IMR-90 (cell line): ENCODE results near the gene PLCB3. TPM values are rescaled to one million over a fixed set of nuclear protein-coding genes. Genes with fewer than 3 reads are reported as not detected.

Source experiments
- ATAC-seq: fragments of 200-7000 bp; cut with Tn5 transposase; 2 replicates; pipeline ENCODE4 v1.9.1; 2020; ENCODE audit warnings: low read depth, mild to moderate bottlenecking, moderate library complexity
- BruUV-seq: library from RNA; stranded (reverse); fragments of 400-500 nt; replicated peaks from 2 replicates; lab custom pipeline; 2021; lab: Mats Ljungman, UMichigan
- CTCF ChIA-PET: fragments of 300-600 bp; formaldehyde crosslinking; extraction: SDS; loops from one replicate; lab custom pipeline; 2021; ENCODE audit warnings: antibody characterized with exemption; lab: Yijun Ruan, JAX
- POLR2A ChIA-PET: fragments of 300-600 bp; sonication (Branson Sonifier 250); formaldehyde crosslinking; loops from one replicate; lab custom pipeline; 2022; ENCODE audit warnings: antibody characterized with exemption; ENCODE audit not compliant: unreplicated experiment; lab: Charles Lee
- DNase-seq: peaks from one replicate; pipeline ENCODE4 v3.0.0; 2013
- H2AFZ ChIP-seq: replicated peaks from 2 replicates; pipeline ENCODE3; 2013; ENCODE audit warnings: low read length, mild to moderate bottlenecking; ENCODE audit not compliant: poor library complexity
- H2AK5ac ChIP-seq: 2 replicates; pipeline ENCODE4 v1.6.1; 2013; ENCODE audit warnings: low read depth, low read length, inconsistent platforms
- H2AK9ac ChIP-seq: replicated peaks from 2 replicates; pipeline ENCODE3; 2013; ENCODE audit warnings: mild to moderate bottlenecking, low read depth, low read length, moderate library complexity; ENCODE audit not compliant: poor library complexity
- H2BK120ac ChIP-seq: 2 replicates; pipeline ENCODE4 v1.6.1; 2013; ENCODE audit warnings: low read depth, low read length, inconsistent platforms
- H2BK15ac ChIP-seq: 3 replicates; pipeline ENCODE4 v1.6.1; 2013; ENCODE audit warnings: low read depth, low read length, inconsistent platforms
- H2BK20ac ChIP-seq: 2 replicates; pipeline ENCODE4 v1.6.1; 2013; ENCODE audit warnings: low read depth, mild to moderate bottlenecking, inconsistent platforms, low read length, moderate library complexity
- H2BK5ac ChIP-seq: 2 replicates; pipeline ENCODE4 v1.6.1; 2013; ENCODE audit warnings: mild to moderate bottlenecking, low read depth, low read length, inconsistent platforms; ENCODE audit not compliant: poor library complexity, severe bottlenecking
- H3K14ac ChIP-seq: replicated peaks from 2 replicates; pipeline ENCODE4 v1.6.1; 2013; ENCODE audit warnings: low read depth, low read length, inconsistent platforms
- H3K18ac ChIP-seq: 2 replicates; pipeline ENCODE4 v1.6.1; 2013; ENCODE audit warnings: low read depth, low read length, control low read depth
- H3K23ac ChIP-seq: 2 replicates; pipeline ENCODE4 v1.6.1; 2013; ENCODE audit warnings: low read depth, low read length, inconsistent platforms
- H3K27ac ChIP-seq: 2 replicates; pipeline ENCODE4 v1.5.1; 2013; ENCODE audit warnings: mild to moderate bottlenecking, control low read depth, low read length; ENCODE audit not compliant: insufficient read depth
- H3K27me3 ChIP-seq: 2 replicates; pipeline ENCODE4 v1.6.1; 2013; ENCODE audit warnings: low read length; ENCODE audit not compliant: control insufficient read depth, insufficient read depth
- H3K36me3 ChIP-seq: 2 replicates; pipeline ENCODE4 v1.6.1; 2013; ENCODE audit warnings: low read length, mixed read lengths; ENCODE audit not compliant: control insufficient read depth, insufficient read depth
- H3K4ac ChIP-seq: 2 replicates; pipeline ENCODE4 v1.6.1; 2013; ENCODE audit warnings: low read depth, low read length, inconsistent platforms
- H3K4me1 ChIP-seq: 2 replicates; pipeline ENCODE4 v1.6.1; 2013; ENCODE audit warnings: low read length, mixed read lengths; ENCODE audit not compliant: control insufficient read depth, insufficient read depth
- H3K4me2 ChIP-seq: 2 replicates; pipeline ENCODE4 v1.6.1; 2013; ENCODE audit warnings: low read depth, mild to moderate bottlenecking, control low read depth, low read length, moderate library complexity
- H3K4me3 ChIP-seq: 2 replicates; pipeline ENCODE4 v1.5.1; 2013; ENCODE audit warnings: low read depth, mild to moderate bottlenecking, control low read depth, low read length, moderate library complexity; ENCODE audit not compliant: insufficient read depth
- H3K56ac ChIP-seq: 2 replicates; pipeline ENCODE4 v1.6.1; 2013; ENCODE audit warnings: low read length, inconsistent platforms; ENCODE audit not compliant: insufficient read depth; ENCODE audit errors: extremely low read depth
- H3K79me1 ChIP-seq, 2 experiments: 2 replicates each; pipeline ENCODE4 v1.6.1; 2013; ENCODE audit warnings: low read length in 2 of 2, inconsistent platforms in 1 of 2, low read depth in 1 of 2
- H3K9ac ChIP-seq: 2 replicates; pipeline ENCODE4 v1.6.1; 2013; ENCODE audit warnings: low read depth, low read length, control low read depth
- H3K9me1 ChIP-seq: 2 replicates; pipeline ENCODE4 v1.6.1; 2013; ENCODE audit warnings: low read length, inconsistent platforms; ENCODE audit not compliant: insufficient read depth
- H3K9me3 ChIP-seq: 2 replicates; pipeline ENCODE4 v1.6.1; 2013; ENCODE audit warnings: low read length; ENCODE audit not compliant: control insufficient read depth, insufficient read depth
- H4K20me1 ChIP-seq: 2 replicates; pipeline ENCODE4 v1.6.1; 2013; ENCODE audit warnings: low read length, inconsistent platforms; ENCODE audit not compliant: insufficient read depth
- H4K5ac ChIP-seq: 2 replicates; pipeline ENCODE4 v1.6.1; 2013; ENCODE audit warnings: mild to moderate bottlenecking, low read depth, low read length, control low read depth
- H4K8ac ChIP-seq, 2 experiments: 2 replicates each; pipeline ENCODE4 v1.6.1; 2013; ENCODE audit warnings: low read depth in 2 of 2, low read length in 2 of 2, control low read depth in 1 of 2, inconsistent platforms in 1 of 2
- H4K91ac ChIP-seq: 2 replicates; pipeline ENCODE4 v1.6.1; 2013; ENCODE audit warnings: low read depth, low read length, inconsistent platforms; ENCODE audit not compliant: insufficient read depth
- BHLHE40 ChIP-seq: fragments of 150-350 bp; IDR thresholded peaks from 2 replicates; pipeline ENCODE4 v1.6.1; 2016; ENCODE audit warnings: mild to moderate bottlenecking, low read depth, low read length
- CEBPB ChIP-seq: IDR thresholded peaks from 2 replicates; pipeline ENCODE4 v1.6.1; 2012; ENCODE audit warnings: low read depth, low read length, improper control_type of control experiment
- CHD1 ChIP-seq: IDR thresholded peaks from 2 replicates; pipeline ENCODE4 v1.6.1; 2012; ENCODE audit warnings: low read depth, low read length, improper control_type of control experiment
- CTCF ChIP-seq: conservative IDR thresholded peaks from 2 replicates; pipeline ENCODE4 v1.5.1; 2012; ENCODE audit warnings: mild to moderate bottlenecking, low read depth, low read length, improper control_type of control experiment
- ELK1 ChIP-seq: fragments of 150-350 bp; IDR thresholded peaks from 2 replicates; pipeline ENCODE4 v1.6.1; 2016; ENCODE audit warnings: low read depth, mild to moderate bottlenecking, low read length, moderate library complexity, borderline replicate concordance
- FOS ChIP-seq: fragments of 150-350 bp; IDR thresholded peaks from 2 replicates; pipeline ENCODE4 v1.6.1; 2016; ENCODE audit warnings: low read depth, low read length
- MAFK ChIP-seq: IDR thresholded peaks from 2 replicates; pipeline ENCODE4 v1.6.1; 2012; ENCODE audit warnings: low read depth, low read length, improper control_type of control experiment
- MAZ ChIP-seq: IDR thresholded peaks from 2 replicates; pipeline ENCODE4 v1.6.1; 2012; ENCODE audit warnings: low read depth, mild to moderate bottlenecking, low read length, improper control_type of control experiment, moderate library complexity, borderline replicate concordance
- MXI1 ChIP-seq: IDR thresholded peaks from 2 replicates; pipeline ENCODE4 v1.6.1; 2012; ENCODE audit warnings: low read depth, mild to moderate bottlenecking, low read length, moderate library complexity, borderline replicate concordance
- NFE2L2 ChIP-seq: fragments of 150-350 bp; IDR thresholded peaks from 2 replicates; pipeline ENCODE4 v1.6.1; 2016; ENCODE audit warnings: low read depth, mild to moderate bottlenecking, low read length
- POLR2A ChIP-seq: IDR thresholded peaks from 2 replicates; pipeline ENCODE4 v1.6.1; 2012; ENCODE audit warnings: mild to moderate bottlenecking, low read depth, low read length
- RAD21 ChIP-seq: IDR thresholded peaks from 2 replicates; pipeline ENCODE4 v1.6.1; 2012; ENCODE audit warnings: low read length, improper control_type of control experiment
- RCOR1 ChIP-seq: IDR thresholded peaks from 2 replicates; pipeline ENCODE4 v1.6.1; 2012; ENCODE audit warnings: mild to moderate bottlenecking, low read length, improper control_type of control experiment; ENCODE audit not compliant: insufficient replicate concordance
- RFX5 ChIP-seq: IDR thresholded peaks from 2 replicates; pipeline ENCODE4 v1.8.0; 2012; ENCODE audit warnings: low read depth, mild to moderate bottlenecking, low read length, moderate library complexity
- SMC3 ChIP-seq: fragments of 150-350 bp; IDR thresholded peaks from 2 replicates; pipeline ENCODE4 v1.6.1; 2016; ENCODE audit warnings: low read depth, mild to moderate bottlenecking, antibody characterized with exemption, low read length, moderate library complexity
- USF2 ChIP-seq: fragments of 150-350 bp; IDR thresholded peaks from 2 replicates; pipeline ENCODE4 v1.6.1; 2017; ENCODE audit warnings: mild to moderate bottlenecking, antibody characterized with exemption, low read length, low read depth
- WGBS, 2 experiments: methylation state at CpG; one replicate each; pipeline versions ENCODE4 v1.1.5 to v1.1.7; 2013; ENCODE audit warnings: missing lambda C conversion rate in 2 of 2; ENCODE audit not compliant: insufficient read length in 1 of 2; ENCODE audit errors: extremely low coverage in 2 of 2; 5-methylcytosine and 5-hydroxymethylcytosine counted together
- dilution Hi-C: fragments of 300-500 bp; cut with HindIII; formaldehyde crosslinking; loops from one replicate; pipeline ENCODE4 v1.14.3; 2018; ENCODE audit warnings: low sequenced_read_pairs; ENCODE audit not compliant: unreplicated experiment
- in situ Hi-C: fragments of 300-500 bp; cut with MboI; formaldehyde crosslinking; loops from 3 replicates; pipeline ENCODE4 v1.14.3; 2019; ENCODE audit warnings: low sequenced_read_pairs, inconsistent platforms, mixed read lengths
- intact Hi-C: fragments of 100-400 bp; cut with micrococcal nuclease; formaldehyde crosslinking; loops from 2 replicates; pipeline ENCODE4 v1.10.0; 2022
- polyA plus RNA-seq, 3 experiments: library from polyadenylated mRNA; depleted of rRNA; stranded (reverse); fragments of >200 nt; gene quantifications; 2 replicates each; pipeline ENCODE4 v1.2.3, GENCODE V29; 2012; ENCODE audit warnings: low replicate concordance in 1 of 3
- total RNA-seq: library from RNA; depleted of rRNA; stranded (reverse); fragments of >200 nt; gene quantifications from 2 replicates; pipeline ENCODE4 v1.2.3, GENCODE V29; 2012

PLCB3 gene
- total and polyA plus RNA-seq, 2 of the 4 experiments (the other 2 are of a cell fraction), result 23.9 to 24.9 TPM

GRCh38 chr11:64238076-64238475 is 13.3 kb upstream of the PLCB3 start:
- WGBS, 2 experiments, result 92% methylated on average over 2 of the region's 9 CpGs; no CpG with 5 or more reads in 1 of the 2 experiments
- H4K5ac ChIP-seq, result no peak overlapping the region
- H3K23ac ChIP-seq, result no peak overlapping the region
- H3K18ac ChIP-seq, result no peak overlapping the region
- no peak overlapping the region for H3K4me2 ChIP-seq
- no peaks in the 10 kb centered on the region for H3K27me3 ChIP-seq
- peaks cover 20% of the 10 kb centered on the region for H3K36me3 ChIP-seq
- H2BK120ac ChIP-seq, result no peak overlapping the region
- peaks cover 17% of the 10 kb centered on the region for H3K4me1 ChIP-seq
- peaks cover 30 to 47% of the 10 kb centered on the region in 2 experiments; a peak in 3 of 4 replicates for H3K79me1 ChIP-seq
- no peaks in the 10 kb centered on the region for H3K9me3 ChIP-seq
- H3K27ac ChIP-seq, result no peak overlapping the region
- no peak overlapping the region for H3K56ac ChIP-seq
- H2AFZ ChIP-seq, result no peak overlapping the region
- intact Hi-C loops, result no loop called here
- H2BK20ac ChIP-seq, result no peak overlapping the region
- no TSS peak for BruUV-seq
- POLR2A ChIA-PET, result no interaction called here
- H3K4me3 ChIP-seq, result no peak overlapping the region
- in situ Hi-C loops, result no loop called here
- peaks cover 14% of the 10 kb centered on the region for H3K9me1 ChIP-seq
- no peak overlapping the region for H3K4ac ChIP-seq
- H2BK15ac ChIP-seq, result no peak overlapping the region
- H2AK9ac ChIP-seq, result no peak overlapping the region
- no peak for DNase-seq
- H4K8ac ChIP-seq, result no peak overlapping the region
- dilution Hi-C loops, result no loop called here
- no peak overlapping the region for H3K14ac ChIP-seq
- H2AK5ac ChIP-seq, result no peak overlapping the region
- no peak overlapping the region for H2BK5ac ChIP-seq
- no peak for ATAC-seq
- no peak overlapping the region for H4K91ac ChIP-seq
- H4K20me1 ChIP-seq, result peaks cover 4% of the 10 kb centered on the region; the same call in 1 of the 2 replicates
- no peak overlapping the region for H3K9ac ChIP-seq
- CTCF ChIA-PET, result no interaction called here
- TF ChIP-seq POLR2A (no peak), CTCF (no peak), FOS (no peak), RCOR1 (no peak), MAZ (no peak), RAD21 (no peak), CHD1 (no peak), ELK1 (no peak), MAFK (no peak), USF2 (no peak), NFE2L2 (no peak), BHLHE40 (no peak), RFX5 (no peak), SMC3 (no peak), CEBPB (no peak), MXI1 (no peak)
